NCI-H1930 (cell line): ENCODE measurements around the gene ACTN3.
"Not testable (repeated sequence)": the region's sequence is repeated elsewhere in the genome, so short reads cannot be mapped to it uniquely, and the experiment has no call there.

ENCODE experiments used
- DNase-seq, 2 experiments: peaks; one replicate each; lab custom pipeline; 2025; lab: John Stamatoyannopoulos, UW

ACTN3 gene

DNA sequence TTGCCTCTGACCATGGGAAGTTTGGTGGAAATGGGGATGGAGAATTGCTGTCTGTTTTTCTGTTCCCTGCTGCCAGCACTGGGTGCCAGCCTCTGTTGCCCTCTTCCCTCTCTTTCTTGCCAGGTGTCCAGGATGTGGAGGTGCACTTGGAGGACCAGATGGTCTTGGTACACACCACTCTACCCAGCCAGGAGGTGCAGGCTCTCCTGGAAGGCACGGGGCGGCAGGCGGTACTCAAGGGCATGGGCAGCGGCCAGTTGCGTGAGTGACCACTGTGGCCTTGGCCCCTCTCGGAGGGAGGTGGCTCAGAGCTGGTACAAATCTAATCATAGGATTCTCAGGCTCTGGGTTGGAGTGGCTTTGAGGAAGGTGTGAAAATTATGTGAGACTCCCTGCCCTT is 52.3 kb downstream of the ACTN3 start:
- no peak for DNase-seq

DNA sequence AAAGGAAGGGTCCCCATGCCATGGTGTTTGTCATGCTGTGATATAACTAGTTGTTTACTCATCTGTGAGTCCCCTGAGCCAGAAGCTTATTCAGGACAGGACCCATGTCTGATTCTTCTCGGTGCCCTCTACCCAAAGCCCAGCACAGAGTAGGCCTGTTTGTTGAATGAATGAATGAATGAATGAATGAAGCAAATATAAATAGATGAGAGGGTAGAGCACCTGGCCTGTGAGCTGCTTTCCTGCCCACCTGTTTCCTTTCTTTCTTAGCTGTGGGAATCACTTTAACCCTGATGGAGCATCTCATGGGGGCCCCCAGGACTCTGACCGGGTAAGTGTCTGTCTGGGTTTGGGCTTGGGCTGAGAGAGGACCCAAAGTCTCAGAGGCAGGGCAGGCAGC is 53.5 kb downstream of the ACTN3 start:
- DNase-seq: no peak

DNA sequence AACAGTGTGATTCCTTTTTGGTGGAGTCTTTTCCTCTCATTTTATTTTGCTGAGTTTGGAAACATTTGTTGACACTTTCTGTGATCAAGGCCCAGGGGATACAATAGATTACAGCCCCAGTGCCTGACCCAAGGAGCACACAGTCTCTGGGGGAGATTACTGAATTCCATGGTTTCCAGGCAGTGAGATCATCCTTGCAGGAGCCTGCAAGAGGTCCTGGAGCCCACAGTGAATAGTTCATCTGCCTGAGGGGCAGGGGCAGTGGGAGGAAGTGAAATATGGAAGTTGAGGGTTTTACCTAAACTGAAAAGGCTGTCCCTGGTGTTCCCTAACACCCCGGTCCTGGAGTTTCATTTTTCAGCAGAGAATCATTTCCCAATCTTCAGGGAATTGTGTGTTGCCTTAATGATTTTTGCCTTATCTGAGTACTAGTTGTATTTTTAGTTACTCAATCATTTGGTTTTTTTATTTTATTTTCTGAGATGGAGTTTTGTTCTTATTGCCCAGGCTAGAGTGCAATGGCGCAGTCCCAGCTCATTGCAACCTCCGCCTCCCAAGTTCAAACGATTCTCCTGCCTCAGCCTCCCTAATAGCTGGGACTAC is 54.0 kb downstream of the ACTN3 start:
- no peak for DNase-seq

DNA sequence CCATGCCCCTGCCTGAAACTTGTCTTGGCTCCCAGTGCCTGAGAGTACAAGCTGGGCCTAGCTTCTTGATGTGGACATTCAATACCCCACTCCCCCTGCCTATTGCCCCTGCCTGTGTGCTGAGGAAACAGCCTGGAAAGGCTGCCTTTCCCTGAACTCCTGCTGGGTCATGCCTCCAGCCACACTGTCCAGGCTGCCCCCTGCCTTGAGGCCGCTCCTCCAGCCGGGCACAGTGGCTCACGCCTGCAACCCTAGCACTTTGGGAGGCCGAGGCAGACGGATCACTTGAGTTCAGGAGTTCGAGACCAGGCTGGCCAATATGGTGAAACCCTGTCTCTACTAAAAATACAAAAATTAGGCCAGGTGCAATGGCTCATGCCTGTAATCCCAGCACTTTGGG is 56.4 kb downstream of the ACTN3 start:
- DNase-seq: no peak

DNA sequence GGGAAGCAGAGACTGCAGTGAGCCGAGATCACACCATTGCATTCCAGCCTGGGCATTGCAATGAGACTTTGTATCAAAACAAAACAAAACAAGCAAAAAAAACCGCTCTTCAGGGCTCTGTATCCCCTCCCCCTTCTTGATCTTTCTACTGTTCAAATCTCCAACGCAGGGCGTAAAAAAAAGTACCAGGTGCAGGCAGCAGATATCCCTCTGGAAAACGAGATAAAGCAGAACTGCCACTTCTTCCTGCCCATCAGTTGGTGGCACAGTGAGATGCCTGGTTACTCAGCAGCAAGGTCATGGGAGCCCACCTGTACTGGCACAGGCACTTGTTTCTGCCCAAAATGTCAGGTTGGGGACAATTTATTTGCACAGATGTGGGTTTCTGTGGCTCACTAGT is 57.5 kb downstream of the ACTN3 start:
- no peak for DNase-seq

DNA sequence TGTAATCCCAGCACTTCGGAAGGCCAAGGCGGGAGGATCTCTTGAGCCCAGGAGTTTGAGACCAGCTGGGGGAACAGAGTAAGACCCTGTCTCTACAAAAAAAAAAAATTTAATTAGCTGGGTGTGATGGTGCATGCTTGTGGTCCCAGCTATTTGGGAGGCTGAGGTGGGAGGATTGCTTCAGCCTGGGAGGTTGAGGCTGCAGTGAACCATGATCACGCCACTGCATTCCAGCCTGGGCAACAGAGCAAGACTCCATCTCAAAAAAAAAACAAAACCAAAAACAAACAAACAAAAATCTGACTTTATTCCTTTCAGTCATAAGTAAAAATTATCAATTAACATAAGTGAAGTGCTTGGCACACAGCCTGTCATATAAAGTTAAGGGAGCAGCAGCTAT is 59.9 kb downstream of the ACTN3 start:
- not testable (repeated sequence) for DNase-seq

DNA sequence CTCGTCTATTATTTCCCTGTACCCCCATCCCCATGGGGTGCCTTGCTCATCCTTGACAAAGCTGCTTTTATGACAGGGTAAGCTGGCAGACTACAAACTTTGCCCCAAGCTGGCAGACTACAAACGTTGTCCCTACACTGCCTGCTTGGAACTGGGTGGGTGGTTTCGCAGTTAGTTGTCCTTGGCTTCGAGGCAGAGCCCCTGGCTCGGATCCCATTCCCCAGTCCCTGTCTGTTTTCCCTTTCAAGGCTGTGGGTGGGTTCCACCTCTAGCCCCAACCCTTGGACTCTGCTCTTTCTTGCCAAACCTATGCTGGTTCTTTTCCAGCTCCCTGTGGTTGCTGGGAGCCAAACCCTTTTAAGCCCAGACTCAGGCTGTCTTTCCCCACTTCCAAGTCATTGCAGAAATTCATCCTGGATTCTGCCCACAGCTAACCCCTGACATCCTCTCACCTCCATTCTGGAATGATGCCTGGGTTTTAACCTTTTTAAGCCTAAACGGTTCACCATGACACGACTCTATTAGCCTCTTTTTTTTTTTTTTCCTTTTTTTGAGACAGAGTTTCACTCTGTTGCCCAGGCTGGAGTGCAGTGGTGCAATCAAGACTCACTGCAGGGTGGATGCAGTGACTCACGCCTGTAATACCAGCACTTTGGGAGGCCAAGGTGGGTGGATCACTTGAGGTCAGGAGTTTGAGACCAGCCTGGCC is 60.6 kb downstream of the ACTN3 start:
- DNase-seq: no peak

DNA sequence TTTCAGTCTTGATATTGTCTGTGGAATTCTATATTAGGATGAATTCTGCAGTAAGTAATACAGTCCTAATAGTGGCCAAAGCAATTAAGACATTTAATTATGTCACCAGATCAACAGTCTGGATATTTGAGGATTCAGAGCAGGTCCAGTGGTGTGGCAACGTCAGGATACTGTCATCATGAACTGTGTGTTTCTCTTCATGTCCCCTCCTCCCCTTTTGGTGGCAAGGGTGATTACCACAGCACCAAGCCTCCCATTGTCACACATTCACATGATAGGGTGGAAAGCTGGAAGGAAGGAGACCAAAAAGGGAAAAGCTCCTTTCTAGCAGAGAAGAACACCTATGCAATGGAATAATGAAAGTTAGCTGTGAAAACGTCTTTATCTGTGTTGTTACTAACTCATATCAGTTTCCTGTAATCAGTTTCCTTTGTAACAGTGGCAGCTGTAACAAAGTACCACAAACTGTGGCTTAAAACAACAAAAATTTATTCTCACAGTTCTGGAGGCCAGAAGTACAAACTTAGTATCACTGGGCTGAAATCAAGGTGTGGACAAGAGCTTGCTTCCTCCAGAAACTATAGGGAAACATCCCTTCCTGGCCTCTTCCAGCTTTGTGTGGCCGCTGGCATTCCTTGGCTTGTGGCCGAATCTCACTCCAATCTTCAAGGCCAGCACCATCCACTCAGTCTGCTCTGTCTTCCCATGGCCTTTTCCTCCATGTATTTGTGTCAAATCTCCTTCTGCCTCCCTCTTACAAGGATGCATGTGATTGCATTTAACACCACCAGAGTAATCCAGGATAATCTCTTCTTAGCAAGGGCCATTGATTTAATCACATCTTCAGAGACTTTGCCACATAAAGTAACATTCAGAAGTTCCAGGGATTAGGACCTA is 63.3 kb downstream of the ACTN3 start:
- no peak for DNase-seq

DNA sequence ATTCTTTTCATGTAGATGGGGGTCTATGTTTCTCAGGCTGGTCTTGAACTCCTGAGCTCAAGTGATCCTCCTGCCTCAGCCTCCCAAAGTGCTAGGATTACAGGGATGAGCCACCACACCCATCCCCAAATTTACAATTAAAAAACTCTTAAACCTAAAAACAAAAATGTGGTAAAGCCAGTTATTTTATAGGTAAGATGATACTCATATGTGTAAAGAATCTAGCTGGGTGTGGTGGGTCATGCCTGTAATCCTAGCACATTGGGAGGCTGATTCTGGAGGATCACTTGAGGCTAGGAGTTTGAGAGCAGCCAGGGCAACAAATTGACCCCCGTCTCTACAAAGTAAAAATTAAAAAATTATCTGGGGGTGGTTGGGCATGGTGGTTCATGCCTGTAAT is 65.8 kb downstream of the ACTN3 start:
- DNase-seq: no peak
